ENCODE data around the gene COL27A1. TPM values are rescaled to one million over a fixed set of nuclear protein-coding genes. Genes with fewer than 3 reads are reported as not detected.

The COL27A1 gene
- total RNA-seq, 3 donors from 2014 or later, result 1.4 to 2.8 (median 1.7) TPM

- Mint-ChIP-seq H3K27me3 (ENCODE audit: low read depth) (peaks cover 6% of the 10 kb centered on the region), H3K9me3 (no peaks in the 10 kb centered on the region), H3K36me3 (ENCODE audit: insufficient read depth) (no peaks in the 10 kb centered on the region), H3K4me3 (no peak overlapping the region), H3K4me1 (ENCODE audit: low read depth) (no peaks in the 10 kb centered on the region)
- DNase-seq (no peak), ATAC-seq (no peak)
These were observed 87.9 kb downstream of the COL27A1 start for GRCh38 chr9:114243240-114243639.

- DNase-seq, result no peak
- Mint-ChIP-seq H3K4me1 (ENCODE audit: low read depth) (no peaks in the 10 kb centered on the region), H3K36me3 (ENCODE audit: insufficient read depth) (no peaks in the 10 kb centered on the region), H3K9me3 (no peaks in the 10 kb centered on the region), H3K4me3 (no peak overlapping the region), H3K27me3 (ENCODE audit: low read depth) (peaks cover 2% of the 10 kb centered on the region)
- no peak for ATAC-seq
These were observed 89.2 kb downstream of the COL27A1 start for GRCh38 chr9:114244570-114244969.

- DNase-seq (no peak), ATAC-seq (no peak)
- Mint-ChIP-seq H3K27me3 (ENCODE audit: low read depth) (peaks cover 2% of the 10 kb centered on the region), H3K36me3 (ENCODE audit: insufficient read depth) (no peaks in the 10 kb centered on the region), H3K4me3 (no peak overlapping the region), H3K9me3 (no peaks in the 10 kb centered on the region), H3K4me1 (ENCODE audit: low read depth) (no peaks in the 10 kb centered on the region)
These were observed 91.2 kb downstream of the COL27A1 start for GRCh38 chr9:114246558-114246957.

- peaks cover 2% of the 10 kb centered on the region for H3K27me3 Mint-ChIP-seq (ENCODE audit: low read depth)
- H3K36me3 Mint-ChIP-seq (ENCODE audit: insufficient read depth), result no peaks in the 10 kb centered on the region
- DNase-seq, result no peak
- no peak for ATAC-seq
- no peaks in the 10 kb centered on the region for H3K9me3 Mint-ChIP-seq
- H3K4me1 Mint-ChIP-seq (ENCODE audit: low read depth), result no peaks in the 10 kb centered on the region
- H3K4me3 Mint-ChIP-seq, result no peak overlapping the region
These were observed 91.7 kb downstream of the COL27A1 start for GRCh38 chr9:114247077-114247476.

- H3K9me3 Mint-ChIP-seq, result no peaks in the 10 kb centered on the region
- H3K4me3 Mint-ChIP-seq, result no peak overlapping the region
- H3K4me1 Mint-ChIP-seq (ENCODE audit: low read depth), result no peaks in the 10 kb centered on the region
- no peak for DNase-seq
- no peaks in the 10 kb centered on the region for H3K36me3 Mint-ChIP-seq (ENCODE audit: insufficient read depth)
- peaks cover 2% of the 10 kb centered on the region for H3K27me3 Mint-ChIP-seq (ENCODE audit: low read depth)
- ATAC-seq, result no peak
These were observed 92.2 kb downstream of the COL27A1 start for GRCh38 chr9:114247491-114247890.

GRCh38 chr9:114248299-114248707 is 93.0 kb downstream of the COL27A1 start:
- H3K4me1 Mint-ChIP-seq (ENCODE audit: low read depth), result no peaks in the 10 kb centered on the region
- H3K9me3 Mint-ChIP-seq, result no peaks in the 10 kb centered on the region
- no peaks in the 10 kb centered on the region for H3K36me3 Mint-ChIP-seq (ENCODE audit: insufficient read depth)
- no peak overlapping the region for H3K4me3 Mint-ChIP-seq
- ATAC-seq (no peak), DNase-seq (no peak)
- H3K27me3 Mint-ChIP-seq (ENCODE audit: low read depth), result no peaks in the 10 kb centered on the region

GRCh38 chr9:114249424-114250234 is 94.3 kb downstream of the COL27A1 start:
- H3K4me1 Mint-ChIP-seq (ENCODE audit: low read depth), result no peaks in the 10 kb centered on the region
- DNase-seq, result no peak
- ATAC-seq, result no peak
- no peak overlapping the region for H3K4me3 Mint-ChIP-seq
- H3K9me3 Mint-ChIP-seq, result no peaks in the 10 kb centered on the region
- no peaks in the 10 kb centered on the region for H3K36me3 Mint-ChIP-seq (ENCODE audit: insufficient read depth)
- no peaks in the 10 kb centered on the region for H3K27me3 Mint-ChIP-seq (ENCODE audit: low read depth)

- Mint-ChIP-seq H3K27me3 (ENCODE audit: low read depth) (no peaks in the 10 kb centered on the region), H3K9me3 (no peaks in the 10 kb centered on the region), H3K4me3 (no peak overlapping the region), H3K4me1 (ENCODE audit: low read depth) (no peaks in the 10 kb centered on the region), H3K36me3 (ENCODE audit: insufficient read depth) (no peaks in the 10 kb centered on the region)
- no peak for ATAC-seq
- DNase-seq, result no peak
These were observed 94.9 kb downstream of the COL27A1 start for GRCh38 chr9:114250235-114250568.

- no peak for DNase-seq
- ATAC-seq, result no peak
- Mint-ChIP-seq H3K4me1 (ENCODE audit: low read depth) (no peaks in the 10 kb centered on the region), H3K9me3 (no peaks in the 10 kb centered on the region), H3K27me3 (ENCODE audit: low read depth) (no peaks in the 10 kb centered on the region), H3K36me3 (ENCODE audit: insufficient read depth) (no peaks in the 10 kb centered on the region), H3K4me3 (no peak overlapping the region)
These were observed 95.3 kb downstream of the COL27A1 start for GRCh38 chr9:114250648-114251047.

- H3K27me3 Mint-ChIP-seq (ENCODE audit: low read depth), result no peaks in the 10 kb centered on the region
- no peak overlapping the region for H3K4me3 Mint-ChIP-seq
- H3K4me1 Mint-ChIP-seq (ENCODE audit: low read depth), result no peaks in the 10 kb centered on the region
- no peaks in the 10 kb centered on the region for H3K9me3 Mint-ChIP-seq
- DNase-seq (no peak), ATAC-seq (no peak)
- H3K36me3 Mint-ChIP-seq (ENCODE audit: insufficient read depth), result no peaks in the 10 kb centered on the region
These were observed 97.1 kb downstream of the COL27A1 start for GRCh38 chr9:114252394-114252793.

GRCh38 chr9:114256827-114257328 is 101.5 kb downstream of the COL27A1 start:
- Mint-ChIP-seq H3K4me1 (ENCODE audit: low read depth) (no peaks in the 10 kb centered on the region), H3K4me3 (no peak overlapping the region), H3K27me3 (ENCODE audit: low read depth) (no peaks in the 10 kb centered on the region), H3K9me3 (no peaks in the 10 kb centered on the region), H3K36me3 (ENCODE audit: insufficient read depth) (no peaks in the 10 kb centered on the region)
- ATAC-seq (no peak), DNase-seq (no peak)

- H3K36me3 Mint-ChIP-seq (ENCODE audit: insufficient read depth), result no peaks in the 10 kb centered on the region
- H3K27me3 Mint-ChIP-seq (ENCODE audit: low read depth), result no peaks in the 10 kb centered on the region
- H3K4me3 Mint-ChIP-seq, result no peak overlapping the region
- ATAC-seq (no peak), DNase-seq (no peak)
- H3K4me1 Mint-ChIP-seq (ENCODE audit: low read depth), result no peaks in the 10 kb centered on the region
- H3K9me3 Mint-ChIP-seq, result no peaks in the 10 kb centered on the region
These were observed 102.9 kb downstream of the COL27A1 start for GRCh38 chr9:114258218-114258617.

GRCh38 chr9:114258866-114259797 is 103.8 kb downstream of the COL27A1 start:
- Mint-ChIP-seq H3K27me3 (ENCODE audit: low read depth) (no peaks in the 10 kb centered on the region), H3K4me3 (no peak overlapping the region), H3K4me1 (ENCODE audit: low read depth) (no peaks in the 10 kb centered on the region), H3K9me3 (no peaks in the 10 kb centered on the region), H3K36me3 (ENCODE audit: insufficient read depth) (no peaks in the 10 kb centered on the region)
- DNase-seq (no peak), ATAC-seq (no peak)

- DNase-seq (no peak), ATAC-seq (no peak)
- Mint-ChIP-seq H3K27me3 (ENCODE audit: low read depth) (no peaks in the 10 kb centered on the region), H3K4me3 (no peak overlapping the region), H3K36me3 (ENCODE audit: insufficient read depth) (no peaks in the 10 kb centered on the region), H3K4me1 (ENCODE audit: low read depth) (no peaks in the 10 kb centered on the region), H3K9me3 (no peaks in the 10 kb centered on the region)
These were observed 104.6 kb downstream of the COL27A1 start for GRCh38 chr9:114259798-114260523.

Data from activated T-cell treated with anti-CD3 and anti-CD28 coated beads, Interleukin-2, amount 50 U/mL, for 4 hours (primary cell).